Stimulated activated naive CD4-positive, alpha-beta T cell treated with Interleukin-2 at 50 U/mL for 16 hours (primary cell): ENCODE data around the gene PRPF8.

Experiments
- DNase-seq: peaks from one replicate; lab custom pipeline; 2025; lab: John Stamatoyannopoulos, UW

The PRPF8 gene

GRCh38 chr17:1626333-1626732, 58.3 kb downstream of the PRPF8 start:
- no peak for DNase-seq

GRCh38 chr17:1625581-1625980, 59.1 kb downstream of the PRPF8 start:
- DNase-seq, result no peak

GRCh38 chr17:1625053-1625452, 59.6 kb downstream of the PRPF8 start:
- DNase-seq, result no peak

GRCh38 chr17:1624650-1625049, 60.0 kb downstream of the PRPF8 start:
- no peak for DNase-seq

- DNase-seq, result no peak
Observed at GRCh38 chr17:1623057-1623630, 61.5 kb downstream of the PRPF8 start.

GRCh38 chr17:1621273-1621954, 63.3 kb downstream of the PRPF8 start:
- DNase-seq, result no peak

- no peak for DNase-seq
Observed at GRCh38 chr17:1620486-1620885, 64.2 kb downstream of the PRPF8 start.

DNA sequence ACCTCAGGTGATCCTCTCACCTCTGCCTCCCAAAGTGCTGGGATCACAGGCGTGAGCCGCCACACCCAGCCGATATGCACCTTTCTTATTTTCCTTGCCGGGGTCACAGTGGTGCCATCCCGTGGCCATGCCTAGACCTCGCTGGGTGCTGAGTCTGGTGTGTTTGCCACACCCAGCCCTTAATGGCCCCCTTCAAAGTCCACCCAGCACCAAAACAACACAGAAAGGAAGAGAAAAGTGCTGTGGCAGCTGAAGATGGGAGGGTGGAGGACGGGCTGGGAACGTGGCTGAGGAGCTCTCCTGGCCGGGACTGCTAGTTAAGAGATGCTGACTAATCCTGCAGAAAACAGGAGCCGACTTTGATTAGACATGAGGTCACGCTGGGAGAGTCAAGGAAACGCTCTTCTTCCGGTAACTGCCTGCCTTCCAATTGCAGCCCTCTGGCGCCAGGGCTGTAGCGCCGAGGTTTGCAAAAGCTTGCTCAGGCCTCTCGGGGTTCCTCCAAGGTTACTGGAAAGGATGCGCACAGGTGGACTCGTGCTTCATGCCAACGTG, 67.0 kb downstream of the PRPF8 start:
- no peak for DNase-seq

DNA sequence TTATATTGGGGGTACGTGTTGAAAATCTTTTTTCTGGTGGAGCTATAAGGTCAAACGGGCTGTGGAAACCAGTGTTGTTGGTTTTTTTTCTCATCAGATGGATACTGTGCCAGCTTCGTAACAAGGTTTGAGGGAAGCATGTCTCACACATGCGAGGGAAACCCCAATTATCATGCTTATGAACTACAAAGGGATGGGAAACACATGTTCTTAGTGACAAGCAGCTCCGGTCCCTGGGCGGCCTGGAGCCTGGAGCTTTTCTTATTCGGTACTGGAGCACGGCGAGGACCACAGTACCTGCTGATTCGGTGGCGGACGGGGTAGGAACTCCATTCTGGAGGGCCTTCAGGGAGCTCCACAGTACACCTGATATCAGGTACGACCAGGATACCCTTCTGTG, 68.6 kb downstream of the PRPF8 start:
- no peak for DNase-seq

DNA sequence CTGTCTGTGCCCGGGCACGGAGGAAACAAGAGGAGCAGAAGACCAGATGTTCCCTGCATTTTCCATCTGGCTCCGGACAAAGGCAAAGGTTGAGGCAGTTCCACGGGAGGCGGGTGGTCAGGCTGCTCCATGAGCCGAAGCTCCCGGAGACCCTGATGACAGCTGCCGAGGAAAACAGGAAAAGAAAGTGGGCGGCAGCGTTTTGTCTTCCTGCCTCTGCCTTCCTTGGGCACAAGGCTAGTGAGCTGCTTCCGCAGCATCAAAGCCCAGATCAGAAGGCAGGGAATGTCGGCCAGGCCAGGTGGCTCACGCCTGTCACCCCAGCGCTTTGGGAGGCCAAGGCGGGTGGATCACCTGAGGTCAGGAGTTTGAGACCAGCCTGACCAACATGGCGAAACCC, 72.3 kb downstream of the PRPF8 start:
- no peak for DNase-seq

DNA sequence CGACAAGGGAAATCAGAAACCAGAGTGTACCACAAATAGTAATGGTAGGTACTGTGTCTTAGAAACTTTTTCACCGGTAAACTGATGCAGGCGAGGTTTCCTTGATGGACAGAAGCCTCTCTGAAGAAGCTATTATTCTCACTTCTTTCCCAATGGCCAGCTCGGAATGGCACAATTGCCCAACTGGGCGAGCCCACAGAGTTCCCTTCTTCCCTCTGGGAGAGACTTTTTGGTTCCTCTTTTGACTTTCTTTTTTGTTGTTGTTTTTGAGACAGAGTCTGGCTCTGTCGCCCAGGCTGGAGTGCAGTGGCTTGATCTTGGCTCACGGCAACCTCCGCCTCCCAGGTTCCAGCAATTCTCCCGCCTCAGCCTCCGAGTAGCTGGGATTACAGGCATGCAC, 73.0 kb downstream of the PRPF8 start:
- DNase-seq, result no peak

GRCh38 chr17:1608676-1609075, 76.0 kb downstream of the PRPF8 start:
- DNase-seq, result no peak

DNA sequence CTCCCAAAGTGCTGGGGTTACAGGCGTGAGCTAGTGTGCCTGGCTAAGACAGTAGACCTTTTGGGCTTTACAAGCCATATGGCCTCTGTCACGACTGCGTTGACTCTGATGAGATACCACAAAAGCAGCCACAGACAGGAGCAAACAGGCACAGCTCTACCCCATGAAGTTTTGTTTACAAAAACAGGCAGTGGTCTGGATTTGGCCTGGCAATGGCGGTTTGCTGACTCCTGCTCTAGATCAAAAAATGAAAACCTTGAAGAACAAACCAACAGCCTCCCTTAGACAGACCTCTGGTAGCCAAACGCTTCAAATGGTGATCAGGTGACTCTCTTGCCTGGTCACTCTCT, 76.7 kb downstream of the PRPF8 start:
- DNase-seq, result no peak

GRCh38 chr17:1606352-1606985, 78.2 kb downstream of the PRPF8 start:
- peak; percentile 14 for DNase-seq

DNA sequence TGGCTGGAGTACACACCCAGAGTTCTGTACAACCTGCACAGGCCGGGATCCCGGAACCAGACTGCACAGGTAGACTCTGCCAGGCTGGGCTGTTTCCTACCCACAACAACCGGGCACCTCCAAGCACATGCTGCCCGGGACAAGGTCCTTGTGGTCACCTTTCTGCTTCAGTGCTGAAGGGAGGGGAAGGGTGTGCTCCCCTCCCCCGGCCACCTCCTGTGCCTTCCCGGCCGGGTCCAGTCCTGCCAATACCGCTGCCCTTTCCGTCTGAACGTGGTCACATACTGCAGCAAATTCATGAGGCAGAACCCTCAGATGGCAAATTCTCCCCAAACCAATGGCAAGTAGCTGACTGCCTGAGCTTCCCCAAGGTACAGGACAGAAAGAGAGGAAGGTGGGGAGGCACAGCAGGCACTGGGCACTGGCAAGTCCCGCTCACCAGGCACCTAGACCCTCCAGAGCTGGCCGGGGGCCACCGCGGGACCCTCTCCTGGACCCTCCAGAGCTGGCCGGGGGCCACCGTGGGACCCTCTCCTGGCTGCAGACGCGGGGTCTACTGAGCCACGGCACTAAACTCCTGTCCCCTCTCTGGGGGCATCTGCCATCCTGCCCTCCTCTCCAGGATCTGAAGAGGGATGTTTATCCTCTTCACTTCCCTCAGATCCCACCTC, 78.9 kb downstream of the PRPF8 start:
- no peak for DNase-seq

DNA sequence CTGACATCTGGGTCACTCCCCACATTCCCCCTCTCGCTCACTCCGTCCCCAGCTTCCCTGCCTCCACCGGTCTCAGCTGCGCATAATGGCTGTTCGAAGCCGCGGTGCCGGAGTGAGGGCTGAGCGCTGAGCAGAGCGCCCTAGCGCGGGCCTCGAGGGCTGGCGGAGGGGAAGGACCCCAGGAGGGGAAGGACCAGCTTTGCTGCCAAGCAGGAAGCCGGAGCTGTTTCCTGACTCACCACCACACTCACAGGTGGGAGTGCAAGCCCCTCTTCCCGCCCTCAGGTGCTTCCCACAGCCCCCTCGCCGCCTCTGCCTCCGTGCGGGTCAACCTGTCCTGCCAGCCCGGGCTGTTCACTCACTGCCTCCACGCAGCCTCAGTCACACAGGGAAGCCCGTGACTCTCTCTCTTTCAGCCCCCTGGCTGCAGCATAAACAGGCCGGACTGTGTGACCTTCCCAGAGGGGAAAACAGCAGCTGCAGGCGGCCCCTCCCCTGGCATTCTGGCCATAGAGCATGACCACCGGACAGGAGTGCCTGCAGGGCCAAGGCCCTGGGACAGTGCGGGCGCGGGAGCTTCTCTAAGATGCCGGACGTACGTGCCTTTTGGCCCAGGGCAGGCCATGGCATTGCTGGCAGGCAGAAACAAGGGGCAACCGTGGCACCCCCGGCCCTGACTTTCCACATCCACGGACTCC, 79.7 kb downstream of the PRPF8 start:
- DNase-seq, result no peak

- no peak for DNase-seq
Observed at GRCh38 chr17:1601571-1601970, 83.1 kb downstream of the PRPF8 start.
